ENCODE results near the gene SKAP2. TPM values are rescaled to one million over a fixed set of nuclear protein-coding genes. Genes with fewer than 3 reads are reported as not detected.

Gene SKAP2
- total RNA-seq, 1 donor from 2014 or later, result 46.4 TPM

DNA sequence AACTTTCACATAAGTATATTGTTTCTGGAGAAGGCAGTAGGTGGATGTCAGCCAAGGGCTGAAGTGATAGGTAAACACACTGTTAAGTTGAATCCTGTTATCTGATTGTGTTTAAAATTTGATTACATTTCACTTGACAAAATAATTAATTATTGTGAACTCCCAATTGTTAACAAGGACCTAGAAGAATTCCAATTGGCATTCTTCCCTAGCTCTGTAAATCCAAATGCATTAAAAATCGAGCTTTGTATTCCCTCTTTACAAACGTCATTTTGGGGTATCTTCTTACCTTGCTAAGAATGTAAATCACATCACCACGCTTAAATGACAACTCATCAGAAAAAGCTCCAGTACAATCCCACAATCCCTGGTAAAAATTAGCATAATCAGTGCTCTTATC, 179.9 kb downstream of the SKAP2 start:
- TF ChIP-seq, protein P1, sequence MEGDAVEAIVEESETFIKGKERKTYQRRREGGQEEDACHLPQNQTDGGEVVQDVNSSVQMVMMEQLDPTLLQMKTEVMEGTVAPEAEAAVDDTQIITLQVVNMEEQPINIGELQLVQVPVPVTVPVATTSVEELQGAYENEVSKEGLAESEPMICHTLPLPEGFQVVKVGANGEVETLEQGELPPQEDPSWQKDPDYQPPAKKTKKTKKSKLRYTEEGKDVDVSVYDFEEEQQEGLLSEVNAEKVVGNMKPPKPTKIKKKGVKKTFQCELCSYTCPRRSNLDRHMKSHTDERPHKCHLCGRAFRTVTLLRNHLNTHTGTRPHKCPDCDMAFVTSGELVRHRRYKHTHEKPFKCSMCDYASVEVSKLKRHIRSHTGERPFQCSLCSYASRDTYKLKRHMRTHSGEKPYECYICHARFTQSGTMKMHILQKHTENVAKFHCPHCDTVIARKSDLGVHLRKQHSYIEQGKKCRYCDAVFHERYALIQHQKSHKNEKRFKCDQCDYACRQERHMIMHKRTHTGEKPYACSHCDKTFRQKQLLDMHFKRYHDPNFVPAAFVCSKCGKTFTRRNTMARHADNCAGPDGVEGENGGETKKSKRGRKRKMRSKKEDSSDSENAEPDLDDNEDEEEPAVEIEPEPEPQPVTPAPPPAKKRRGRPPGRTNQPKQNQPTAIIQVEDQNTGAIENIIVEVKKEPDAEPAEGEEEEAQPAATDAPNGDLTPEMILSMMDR (IDR thresholded peaks at IDR 0.05; ENCODE audit: unreplicated experiment), result no peak
- H3K4me3 Mint-ChIP-seq (ENCODE audit: low read depth), result no peak overlapping the region
- DNase-seq (ENCODE audit: low spot score, unreplicated experiment), result no peak
- no peaks in the 10 kb centered on the region for H3K9me3 Mint-ChIP-seq (ENCODE audit: low read depth)
- no peaks in the 10 kb centered on the region for H3K27me3 Mint-ChIP-seq
- no peak overlapping the region for H3K27ac Mint-ChIP-seq
- peaks cover 45% of the 10 kb centered on the region for H3K4me1 Mint-ChIP-seq (ENCODE audit: low read depth)
- no peaks in the 10 kb centered on the region for H3K36me3 Mint-ChIP-seq (ENCODE audit: insufficient read depth)

DNA sequence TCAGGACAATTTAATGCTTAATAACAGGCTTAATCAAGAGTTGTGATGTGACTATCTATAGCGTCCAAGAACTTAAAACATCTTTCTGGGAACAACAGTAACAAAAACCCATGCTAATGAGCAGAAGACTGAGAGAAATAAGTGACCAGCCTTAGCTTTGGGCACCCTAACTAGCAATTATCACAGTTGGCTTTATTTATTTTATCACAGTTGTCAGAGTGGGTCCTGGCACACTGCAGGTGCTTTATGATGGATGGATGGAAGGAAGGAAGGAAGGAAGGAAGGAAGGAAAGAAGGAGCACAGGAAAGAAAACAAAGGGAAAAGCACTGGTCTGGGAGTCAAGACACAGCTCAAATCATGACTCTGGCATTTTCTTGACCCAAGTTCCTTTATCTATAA, 181.1 kb downstream of the SKAP2 start:
- DNase-seq (ENCODE audit: low spot score, unreplicated experiment), result no peak
- H3K27ac Mint-ChIP-seq, result no peak overlapping the region
- H3K4me1 Mint-ChIP-seq (ENCODE audit: low read depth), result peaks cover 34% of the 10 kb centered on the region
- H3K36me3 Mint-ChIP-seq (ENCODE audit: insufficient read depth), result no peaks in the 10 kb centered on the region
- H3K27me3 Mint-ChIP-seq, result no peaks in the 10 kb centered on the region
- H3K9me3 Mint-ChIP-seq (ENCODE audit: low read depth), result no peaks in the 10 kb centered on the region
- TF ChIP-seq, protein P1 (IDR thresholded peaks at IDR 0.05; ENCODE audit: unreplicated experiment), result no peak
- no peak overlapping the region for H3K4me3 Mint-ChIP-seq (ENCODE audit: low read depth)

DNA sequence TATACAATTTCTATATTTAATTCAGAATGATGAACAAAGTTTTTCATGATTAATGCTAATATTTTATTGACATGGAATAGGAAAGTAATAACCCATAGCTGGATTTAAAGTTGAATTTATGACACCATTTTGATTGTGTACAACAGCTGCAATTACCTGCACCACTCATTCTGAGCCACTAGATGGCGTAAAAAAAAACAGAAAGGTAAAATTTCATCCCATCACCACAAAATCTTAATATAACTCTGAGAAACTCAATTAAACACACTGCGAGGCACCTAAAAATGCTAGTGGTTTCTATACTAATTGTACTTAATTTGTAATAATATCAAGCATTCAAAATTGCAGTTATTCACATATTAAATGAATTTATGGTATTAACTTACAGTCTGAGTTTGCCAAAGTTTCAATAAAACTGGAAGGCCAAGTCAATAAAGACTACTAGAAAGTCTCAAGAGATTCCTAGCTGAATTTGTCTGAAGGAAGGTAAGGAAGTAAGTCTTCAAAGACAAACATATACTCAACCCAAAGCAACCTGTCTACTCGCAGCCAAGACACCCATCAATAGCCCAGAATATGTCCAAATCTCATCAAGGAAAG, 182.5 kb downstream of the SKAP2 start:
- Mint-ChIP-seq H3K4me3 (ENCODE audit: low read depth) (no peak overlapping the region), H3K27me3 (no peaks in the 10 kb centered on the region), H3K36me3 (ENCODE audit: insufficient read depth) (no peaks in the 10 kb centered on the region), H3K9me3 (ENCODE audit: low read depth) (no peaks in the 10 kb centered on the region), H3K27ac (no peak overlapping the region), H3K4me1 (ENCODE audit: low read depth) (peaks cover 28% of the 10 kb centered on the region)
- DNase-seq (ENCODE audit: low spot score, unreplicated experiment), result no peak
- TF ChIP-seq, protein P1 (IDR thresholded peaks at IDR 0.05; ENCODE audit: unreplicated experiment), result peak; percentile 88

DNA sequence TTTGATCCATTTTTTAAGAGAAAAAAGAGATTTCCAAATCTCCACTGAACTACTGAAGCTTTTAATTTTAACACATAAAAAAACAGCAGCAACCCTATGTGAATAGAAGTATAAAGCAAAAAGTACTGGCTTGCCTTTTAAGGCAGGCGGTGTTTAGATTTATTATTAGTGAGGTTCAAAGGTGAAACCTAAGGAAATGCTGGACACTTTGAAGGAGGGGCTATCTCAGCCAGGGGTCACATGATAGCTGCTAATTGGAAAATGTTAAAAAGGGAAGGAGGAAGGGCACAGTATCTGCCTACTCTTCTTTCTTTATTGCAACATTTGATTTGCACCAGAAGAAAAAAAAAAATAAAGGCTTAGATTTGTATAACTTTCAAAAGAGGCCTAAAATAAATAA, 183.8 kb downstream of the SKAP2 start:
- DNase-seq (ENCODE audit: low spot score, unreplicated experiment), result no peak
- Mint-ChIP-seq H3K9me3 (ENCODE audit: low read depth) (no peaks in the 10 kb centered on the region), H3K4me3 (ENCODE audit: low read depth) (no peak overlapping the region), H3K36me3 (ENCODE audit: insufficient read depth) (no peaks in the 10 kb centered on the region), H3K27me3 (no peaks in the 10 kb centered on the region), H3K27ac (no peak overlapping the region), H3K4me1 (ENCODE audit: low read depth) (peaks cover 22% of the 10 kb centered on the region)
- TF ChIP-seq, protein P1 (IDR thresholded peaks at IDR 0.05; ENCODE audit: unreplicated experiment), result no peak

DNA sequence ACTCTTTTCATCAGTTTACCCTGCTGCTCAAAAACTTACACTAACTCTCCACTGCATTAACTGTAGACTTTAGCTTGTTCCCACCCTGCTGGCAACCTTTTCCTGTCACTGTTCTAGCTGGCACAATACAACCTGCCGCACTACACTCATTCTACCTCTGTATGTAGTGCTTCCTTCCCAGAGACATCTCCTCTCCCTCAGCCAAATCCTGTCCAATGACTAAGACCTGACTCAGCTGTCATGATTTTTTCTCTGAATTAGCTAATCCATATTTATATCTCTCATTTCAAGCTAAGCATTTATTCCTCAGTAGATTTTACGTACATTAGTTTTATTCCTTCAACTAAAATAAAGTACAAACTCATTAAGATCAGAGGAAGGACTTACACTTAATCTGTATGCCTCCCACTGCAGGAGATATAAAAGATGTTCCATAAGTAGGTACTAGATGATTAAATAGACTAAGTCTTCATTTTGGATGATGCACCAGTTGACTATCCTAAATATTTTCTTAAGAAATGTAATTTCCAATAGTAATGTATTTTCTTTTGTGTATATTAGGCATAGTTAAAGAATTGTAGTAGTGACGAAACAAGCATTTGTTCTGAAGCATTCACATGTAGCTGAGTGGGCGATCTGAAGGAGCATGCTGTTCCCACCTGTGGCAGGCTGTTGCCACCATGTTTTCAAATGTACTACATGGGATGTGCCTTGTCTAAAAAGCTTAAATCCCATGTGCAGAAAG, 189.1 kb downstream of the SKAP2 start:
- H3K36me3 Mint-ChIP-seq (ENCODE audit: insufficient read depth), result no peaks in the 10 kb centered on the region
- TF ChIP-seq, protein P1 (IDR thresholded peaks at IDR 0.05; ENCODE audit: unreplicated experiment), result no peak
- H3K27ac Mint-ChIP-seq, result no peak overlapping the region
- no peaks in the 10 kb centered on the region for H3K27me3 Mint-ChIP-seq
- H3K9me3 Mint-ChIP-seq (ENCODE audit: low read depth), result no peaks in the 10 kb centered on the region
- peaks cover 1% of the 10 kb centered on the region for H3K4me1 Mint-ChIP-seq (ENCODE audit: low read depth)
- no peak for DNase-seq (ENCODE audit: low spot score, unreplicated experiment)
- no peak overlapping the region for H3K4me3 Mint-ChIP-seq (ENCODE audit: low read depth)
